Kidney (tissue), 14 donors: ENCODE results near the gene SAP25. TPM values are rescaled to one million over a fixed set of nuclear protein-coding genes. Genes with fewer than 3 reads are reported as not detected.

Source experiments
- DNase-seq, 5 donors: peaks; one replicate each; pipeline ENCODE4 v3.0.0-alpha.2; 2013 to 2020
- FAIRE-seq: peaks from 2 replicates; lab custom pipeline; 2012; peaks lifted over from hg19 to GRCh38; lab: Jason Lieb, UNC
- H3K27ac ChIP-seq, 2 donors: one replicate each; pipeline ENCODE4 v1.7.0; 2013; ENCODE audit warnings: low read depth in 2 of 2, low read length in 2 of 2, inconsistent platforms in 1 of 2
- H3K27me3 ChIP-seq: one replicate; pipeline ENCODE4 v1.7.1; 2013; ENCODE audit warnings: low read length, inconsistent platforms; ENCODE audit not compliant: control insufficient read depth, insufficient read depth
- H3K36me3 ChIP-seq, 3 donors: one replicate each; pipeline versions ENCODE4 v1.7.0 to v1.7.1; 2013; ENCODE audit warnings: low read length in 3 of 3, control low read depth in 1 of 3, inconsistent platforms in 1 of 3; ENCODE audit not compliant: insufficient read depth in 3 of 3, control insufficient read depth in 2 of 3
- H3K4me1 ChIP-seq, 3 donors: one replicate each; pipeline versions ENCODE4 v1.7.0 to v1.7.1; 2013; ENCODE audit warnings: low read length in 3 of 3, inconsistent platforms in 1 of 3, low read depth in 1 of 3; ENCODE audit not compliant: control insufficient read depth in 2 of 3, insufficient read depth in 2 of 3
- H3K4me3 ChIP-seq, 3 donors: one replicate each; pipeline versions ENCODE4 v1.7.0 to v1.8.1; 2013; ENCODE audit warnings: low read length in 3 of 3, control low read depth in 1 of 3, inconsistent platforms in 1 of 3
- H3K9ac ChIP-seq, 3 donors: one replicate each; pipeline versions ENCODE4 v1.7.0 to v1.7.1; 2013; ENCODE audit warnings: low read length in 3 of 3, control low read depth in 1 of 3, inconsistent platforms in 1 of 3
- H3K9me3 ChIP-seq, 3 donors: one replicate each; pipeline versions ENCODE4 v1.7.0 to v1.7.1; 2013; ENCODE audit warnings: low read length in 3 of 3, control low read depth in 1 of 3, inconsistent platforms in 1 of 3; ENCODE audit not compliant: control insufficient read depth in 2 of 3, insufficient read depth in 1 of 3
- CTCF ChIP-seq: IDR thresholded peaks from 3 replicates; pipeline ENCODE4 v1.5.1; 2012; ENCODE audit warnings: mild to moderate bottlenecking, moderate library complexity, borderline replicate concordance; ENCODE audit not compliant: insufficient read depth; ENCODE audit errors: extremely low read depth
- intact Hi-C: fragments of 100-400 bp; cut with DNase I; formaldehyde crosslinking; loops from one replicate; pipeline ENCODE4 v1.11.1; 2022
- polyA plus RNA-seq: library from polyadenylated mRNA; stranded (reverse); fragments of 350-450 nt; fragmentation: Illumina TruSeq; extraction: RNeasy Lipid Tissue Mini Kit (QIAGEN cat#74804); gene quantifications from one replicate; pipeline ENCODE4 v1.2.3, GENCODE V29; 2014; ENCODE audit warnings: low read depth, low replicate concordance; ENCODE audit not compliant: insufficient read depth
- total RNA-seq: library from RNA; stranded (reverse); fragmentation: NEBNext Ultra II Directional; extraction: Animal tissue kit (Norgen Biotek cat#: 25700); gene quantifications from one replicate; pipeline ENCODE4 v1.2.1, GENCODE V29; 2021
- donor health status: control.
- donor health status: control.
- donor health status: control.
- donor health status: control.
- donor health status: control.
- donor health status: DM: yes; HTN: yes; CAD: no.
- donor health status: Normal renal cell carcinoma (clear cell type).

Gene SAP25
- total and polyA plus RNA-seq, 2 donors from 2014 or later = 5.7 to 9.8 TPM

- Histone ChIP-seq H3K27me3 (no peaks in the 10 kb centered on the region), H3K27ac (no peak overlapping the region), H3K4me1 (no peaks in the 10 kb centered on the region), H3K4me3 (no peak overlapping the region), H3K36me3 (peaks cover 0 to 6% (median 6%) of the 10 kb centered on the region in 3 donors), H3K9me3 (no peaks in the 10 kb centered on the region), H3K9ac (peak overlapping the region in 1 of 3 donors; percentile 19)
- peak; percentile 77 to 91 (median 84) for DNase-seq
- peak; percentile 86 for TF ChIP-seq CTCF
- intact Hi-C loops = no loop called here
- no peak for FAIRE-seq
Measured at GRCh38 chr7:100563809-100564400, 9.8 kb downstream of the SAP25 start.

GRCh38 chr7:100563100-100563564, 10.6 kb downstream of the SAP25 start:
- no peak overlapping the region for H3K27ac ChIP-seq
- no peak for TF ChIP-seq CTCF
- intact Hi-C loops = no loop called here
- H3K9ac ChIP-seq = no peak overlapping the region
- H3K9me3 ChIP-seq = no peaks in the 10 kb centered on the region
- H3K4me3 ChIP-seq = no peak overlapping the region
- peaks cover 0 to 6% (median 6%) of the 10 kb centered on the region in 3 donors for H3K36me3 ChIP-seq
- DNase-seq = no peak
- no peaks in the 10 kb centered on the region for H3K27me3 ChIP-seq
- FAIRE-seq = no peak
- no peaks in the 10 kb centered on the region for H3K4me1 ChIP-seq

- no peaks in the 10 kb centered on the region for H3K9me3 ChIP-seq
- peaks cover 0 to 6% (median 6%) of the 10 kb centered on the region in 3 donors for H3K36me3 ChIP-seq
- no peak overlapping the region for H3K27ac ChIP-seq
- H3K4me1 ChIP-seq = no peaks in the 10 kb centered on the region
- H3K4me3 ChIP-seq = no peak overlapping the region
- intact Hi-C loops = no loop called here
- no peak for TF ChIP-seq CTCF
- no peaks in the 10 kb centered on the region for H3K27me3 ChIP-seq
- no peak for FAIRE-seq
- no peak overlapping the region for H3K9ac ChIP-seq
- DNase-seq = peak in 1 of 5 donors; percentile 66
Measured at GRCh38 chr7:100562195-100563099, 11.3 kb downstream of the SAP25 start.
